Stomach (tissue), 4 donors: Measurements from ENCODE around the gene KLLN.

Experiments
- EP300 ChIP-seq: sonication (generic); formaldehyde crosslinking; IDR thresholded peaks from one replicate; pipeline ENCODE4 v1.6.1; 2017; ENCODE audit warnings: antibody characterized with exemption
- POLR2A ChIP-seq, 4 donors: fragments of 450-650 bp; IDR thresholded peaks; one replicate each; pipeline ENCODE4 v1.6.1; 2016; ENCODE audit warnings: antibody characterized with exemption in 4 of 4, control low read depth in 2 of 4, mild to moderate bottlenecking in 1 of 4, moderate library complexity in 1 of 4
- POLR2AphosphoS5 ChIP-seq, 3 donors: sonication (generic); formaldehyde crosslinking; IDR thresholded peaks; one replicate each; pipeline ENCODE4 v1.6.1; 2016; ENCODE audit warnings: antibody characterized with exemption in 3 of 3
- TF ChIP-seq, protein P1 (sequence below), 7 experiments: fragments of 450-650 bp in 4 of 7; fragments of 200-600 bp in 3 of 7; sonication (generic) in 3 of 7; IDR thresholded peaks; one replicate each; pipeline ENCODE4 v1.5.1; 2016 to 2019; ENCODE audit warnings: antibody characterized with exemption in 7 of 7, control low read depth in 2 of 7, mild to moderate bottlenecking in 1 of 7

DNA sequence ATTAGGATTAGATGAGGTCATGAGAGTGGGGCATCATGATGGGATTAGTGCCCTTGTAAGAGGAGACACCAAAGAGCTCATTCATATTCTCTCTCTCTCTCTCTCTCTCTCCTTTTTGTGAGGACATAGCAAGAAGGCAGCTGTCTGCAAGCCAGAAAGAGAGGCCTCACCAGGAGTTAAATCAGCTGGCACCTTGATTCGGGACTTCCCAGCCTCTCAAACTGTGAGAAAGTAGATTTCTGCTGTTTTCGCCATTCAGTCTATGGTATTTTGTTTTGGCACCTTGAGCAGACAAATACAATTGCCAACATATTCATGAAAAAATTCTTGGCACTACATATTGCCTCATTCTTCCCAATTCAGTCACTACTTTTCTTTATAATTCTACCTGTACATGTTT, 24.7 kb downstream of the KLLN start:
- TF ChIP-seq POLR2A (IDR thresholded peaks at IDR 0.05) (no peak), POLR2AphosphoS5 (IDR thresholded peaks at IDR 0.05) (no peak), EP300 (no peak)
- TF ChIP-seq, protein P1, sequence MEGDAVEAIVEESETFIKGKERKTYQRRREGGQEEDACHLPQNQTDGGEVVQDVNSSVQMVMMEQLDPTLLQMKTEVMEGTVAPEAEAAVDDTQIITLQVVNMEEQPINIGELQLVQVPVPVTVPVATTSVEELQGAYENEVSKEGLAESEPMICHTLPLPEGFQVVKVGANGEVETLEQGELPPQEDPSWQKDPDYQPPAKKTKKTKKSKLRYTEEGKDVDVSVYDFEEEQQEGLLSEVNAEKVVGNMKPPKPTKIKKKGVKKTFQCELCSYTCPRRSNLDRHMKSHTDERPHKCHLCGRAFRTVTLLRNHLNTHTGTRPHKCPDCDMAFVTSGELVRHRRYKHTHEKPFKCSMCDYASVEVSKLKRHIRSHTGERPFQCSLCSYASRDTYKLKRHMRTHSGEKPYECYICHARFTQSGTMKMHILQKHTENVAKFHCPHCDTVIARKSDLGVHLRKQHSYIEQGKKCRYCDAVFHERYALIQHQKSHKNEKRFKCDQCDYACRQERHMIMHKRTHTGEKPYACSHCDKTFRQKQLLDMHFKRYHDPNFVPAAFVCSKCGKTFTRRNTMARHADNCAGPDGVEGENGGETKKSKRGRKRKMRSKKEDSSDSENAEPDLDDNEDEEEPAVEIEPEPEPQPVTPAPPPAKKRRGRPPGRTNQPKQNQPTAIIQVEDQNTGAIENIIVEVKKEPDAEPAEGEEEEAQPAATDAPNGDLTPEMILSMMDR (IDR thresholded peaks at IDR 0.05): no peak
